NCI-H2171 (cell line): ENCODE measurements around the gene SLC35E2B.
"Not testable (repeated sequence)": the region's sequence is repeated elsewhere in the genome, so short reads cannot be mapped to it uniquely, and the experiment has no call there.

Experiments used
- DNase-seq: peaks from one replicate; lab custom pipeline; 2025; lab: John Stamatoyannopoulos, UW

The SLC35E2B gene

GRCh38 chr1:1703796-1704195 is 11.2 kb upstream of the SLC35E2B start:
- DNase-seq, result no peak

- not testable (repeated sequence) for DNase-seq
Observed at GRCh38 chr1:1702506-1702905, 9.9 kb upstream of the SLC35E2B start.

GRCh38 chr1:1700557-1700956 is 8.0 kb upstream of the SLC35E2B start:
- DNase-seq, result not testable (repeated sequence)

- not testable (repeated sequence) for DNase-seq
Observed at GRCh38 chr1:1700067-1700466, 7.5 kb upstream of the SLC35E2B start.

GRCh38 chr1:1699061-1699460 is 6.5 kb upstream of the SLC35E2B start:
- not testable (repeated sequence) for DNase-seq

GRCh38 chr1:1697358-1698183 is 5.0 kb upstream of the SLC35E2B start:
- not testable (repeated sequence) for DNase-seq

GRCh38 chr1:1696431-1697357 is 4.1 kb upstream of the SLC35E2B start:
- DNase-seq, result not testable (repeated sequence)

GRCh38 chr1:1692324-1692713 is 276 bp downstream of the SLC35E2B start:
- DNase-seq, result peak; percentile 55

- DNase-seq, result not testable (repeated sequence)
Observed at GRCh38 chr1:1691443-1691842, 1.2 kb downstream of the SLC35E2B start.

- DNase-seq, result not testable (repeated sequence)
Observed at GRCh38 chr1:1689526-1689925, 3.1 kb downstream of the SLC35E2B start.

GRCh38 chr1:1687846-1688245 is 4.7 kb downstream of the SLC35E2B start:
- no peak for DNase-seq

GRCh38 chr1:1684031-1684681 is 8.4 kb downstream of the SLC35E2B start:
- DNase-seq, result no peak

- no peak for DNase-seq
Observed at GRCh38 chr1:1683104-1683905, 9.3 kb downstream of the SLC35E2B start.

- DNase-seq, result no peak
Observed at GRCh38 chr1:1680912-1681273, 11.7 kb downstream of the SLC35E2B start.

GRCh38 chr1:1680031-1680911 is 12.3 kb downstream of the SLC35E2B start:
- no peak for DNase-seq

GRCh38 chr1:1678581-1679380 is 13.8 kb downstream of the SLC35E2B start:
- no peak for DNase-seq

- DNase-seq, result no peak
Observed at GRCh38 chr1:1677718-1678580, 14.6 kb downstream of the SLC35E2B start.

GRCh38 chr1:1676087-1676486 is 16.5 kb downstream of the SLC35E2B start:
- not testable (repeated sequence) for DNase-seq

GRCh38 chr1:1675218-1675617 is 17.4 kb downstream of the SLC35E2B start:
- not testable (repeated sequence) for DNase-seq
